ENCODE results near the gene S100A4.
A peak's percentile ranks its signal among the peaks of the same experiment; 100 is the strongest.
"Not testable (repeated sequence)": the region's sequence is repeated elsewhere in the genome, so short reads cannot be mapped to it uniquely, and the experiment has no call there.

The S100A4 gene

GRCh38 chr1:153565529-153566374, 20.1 kb upstream of the S100A4 start, which contains the start of gene S100A2:
Gene S100A2 (minus strand): TSS chr1:153565844. CDS start chr1:153563877, 1,967 bp downstream.
- Histone ChIP-seq H3K27ac (no peak within 1 kb of the TSS), H4K20me1 (ENCODE audit: insufficient read depth) (no peaks in the 10 kb centered on the region), H3K27me3 (ENCODE audit: insufficient read depth, low read depth) (no peaks in the 10 kb centered on the region), H3K4me3 (IDR thresholded peaks at IDR 0.05; ENCODE audit: insufficient read depth, low read depth, low read length) (no peak within 1 kb of the TSS), H3K79me2 (ENCODE audit: insufficient read depth, low read depth) (no peaks in the 10 kb centered on the region), H3K4me1 (ENCODE audit: low read depth, poor library complexity, severe bottlenecking) (peaks cover 20% of the 10 kb centered on the region), H3K4me2 (peak within 1 kb of the TSS; percentile 24), H3K36me3 (ENCODE audit: insufficient read depth) (no peaks in the 10 kb centered on the region), H3K9ac (no peak within 1 kb of the TSS), H2AFZ (ENCODE audit: low read depth) (peak within 1 kb of the TSS; percentile 77)
- TF ChIP-seq, protein P1, sequence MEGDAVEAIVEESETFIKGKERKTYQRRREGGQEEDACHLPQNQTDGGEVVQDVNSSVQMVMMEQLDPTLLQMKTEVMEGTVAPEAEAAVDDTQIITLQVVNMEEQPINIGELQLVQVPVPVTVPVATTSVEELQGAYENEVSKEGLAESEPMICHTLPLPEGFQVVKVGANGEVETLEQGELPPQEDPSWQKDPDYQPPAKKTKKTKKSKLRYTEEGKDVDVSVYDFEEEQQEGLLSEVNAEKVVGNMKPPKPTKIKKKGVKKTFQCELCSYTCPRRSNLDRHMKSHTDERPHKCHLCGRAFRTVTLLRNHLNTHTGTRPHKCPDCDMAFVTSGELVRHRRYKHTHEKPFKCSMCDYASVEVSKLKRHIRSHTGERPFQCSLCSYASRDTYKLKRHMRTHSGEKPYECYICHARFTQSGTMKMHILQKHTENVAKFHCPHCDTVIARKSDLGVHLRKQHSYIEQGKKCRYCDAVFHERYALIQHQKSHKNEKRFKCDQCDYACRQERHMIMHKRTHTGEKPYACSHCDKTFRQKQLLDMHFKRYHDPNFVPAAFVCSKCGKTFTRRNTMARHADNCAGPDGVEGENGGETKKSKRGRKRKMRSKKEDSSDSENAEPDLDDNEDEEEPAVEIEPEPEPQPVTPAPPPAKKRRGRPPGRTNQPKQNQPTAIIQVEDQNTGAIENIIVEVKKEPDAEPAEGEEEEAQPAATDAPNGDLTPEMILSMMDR (conservative IDR thresholded peaks at IDR 0.05; ENCODE audit: low read depth, low read length), result no peak

DNA sequence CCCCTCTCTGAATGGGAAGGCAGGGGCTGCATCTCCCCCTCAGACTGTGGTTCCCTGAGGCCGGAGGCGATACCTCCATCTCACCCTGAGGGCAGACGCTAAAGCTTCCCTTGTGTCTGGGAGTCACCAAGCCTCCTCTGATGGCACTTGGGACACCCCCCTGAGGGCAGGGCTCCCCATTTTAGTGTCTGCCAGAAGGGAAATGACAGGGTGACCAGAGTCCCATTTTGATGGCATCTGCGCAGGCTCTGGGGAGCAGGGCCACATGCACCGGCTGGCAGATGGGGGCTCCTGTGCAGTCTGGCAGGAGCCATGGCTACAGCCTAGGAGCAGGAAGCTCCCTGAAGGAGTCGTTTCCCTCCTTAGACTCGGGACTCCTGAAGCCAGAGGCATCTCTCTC, 18.4 kb upstream of the S100A4 start:
- Histone ChIP-seq H3K79me2 (ENCODE audit: insufficient read depth, low read depth) (no peaks in the 10 kb centered on the region), H3K36me3 (ENCODE audit: insufficient read depth) (no peaks in the 10 kb centered on the region), H4K20me1 (ENCODE audit: insufficient read depth) (no peaks in the 10 kb centered on the region), H2AFZ (ENCODE audit: low read depth) (no peak overlapping the region; the same call in 1 of the 2 replicates), H3K27me3 (ENCODE audit: insufficient read depth, low read depth) (no peaks in the 10 kb centered on the region), H3K4me1 (ENCODE audit: low read depth, poor library complexity, severe bottlenecking) (peaks cover 20% of the 10 kb centered on the region), H3K4me2 (no peak overlapping the region), H3K4me3 (IDR thresholded peaks at IDR 0.05; ENCODE audit: insufficient read depth, low read depth, low read length) (no peak overlapping the region), H3K27ac (no peak overlapping the region), H3K9ac (no peak overlapping the region)
- TF ChIP-seq, protein P1 (conservative IDR thresholded peaks at IDR 0.05; ENCODE audit: low read depth, low read length), result no peak

DNA sequence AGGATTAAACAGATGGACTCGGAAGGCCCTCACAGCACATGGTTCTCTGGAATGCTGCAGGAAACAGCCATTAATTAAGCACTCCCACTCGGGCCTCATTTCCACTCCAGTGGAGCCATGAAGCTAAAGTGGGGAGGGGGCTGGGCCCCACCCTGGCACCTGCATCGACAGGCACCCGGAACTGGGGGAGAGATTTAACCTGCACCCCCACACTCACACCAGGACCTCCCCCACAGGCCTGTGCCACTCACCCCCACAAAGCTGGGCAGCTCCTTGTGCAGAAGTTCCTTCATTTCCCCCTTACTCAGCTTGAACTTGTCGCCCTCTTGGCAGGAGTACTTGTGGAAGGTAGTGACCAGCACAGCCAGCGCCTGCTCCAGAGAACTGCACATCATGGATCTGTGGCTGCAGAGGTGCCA, 17.9 kb upstream of the S100A4 start:
- Histone ChIP-seq H3K4me3 (IDR thresholded peaks at IDR 0.05; ENCODE audit: insufficient read depth, low read depth, low read length) (no peak overlapping the region), H3K27ac (no peak overlapping the region), H3K4me1 (ENCODE audit: low read depth, poor library complexity, severe bottlenecking) (peaks cover 15% of the 10 kb centered on the region), H3K4me2 (no peak overlapping the region), H4K20me1 (ENCODE audit: insufficient read depth) (no peaks in the 10 kb centered on the region), H3K36me3 (ENCODE audit: insufficient read depth) (no peaks in the 10 kb centered on the region), H2AFZ (ENCODE audit: low read depth) (no peak overlapping the region), H3K27me3 (ENCODE audit: insufficient read depth, low read depth) (no peaks in the 10 kb centered on the region), H3K9ac (no peak overlapping the region), H3K79me2 (ENCODE audit: insufficient read depth, low read depth) (no peaks in the 10 kb centered on the region)
- TF ChIP-seq, protein P1 (conservative IDR thresholded peaks at IDR 0.05; ENCODE audit: low read depth, low read length), result no peak

DNA sequence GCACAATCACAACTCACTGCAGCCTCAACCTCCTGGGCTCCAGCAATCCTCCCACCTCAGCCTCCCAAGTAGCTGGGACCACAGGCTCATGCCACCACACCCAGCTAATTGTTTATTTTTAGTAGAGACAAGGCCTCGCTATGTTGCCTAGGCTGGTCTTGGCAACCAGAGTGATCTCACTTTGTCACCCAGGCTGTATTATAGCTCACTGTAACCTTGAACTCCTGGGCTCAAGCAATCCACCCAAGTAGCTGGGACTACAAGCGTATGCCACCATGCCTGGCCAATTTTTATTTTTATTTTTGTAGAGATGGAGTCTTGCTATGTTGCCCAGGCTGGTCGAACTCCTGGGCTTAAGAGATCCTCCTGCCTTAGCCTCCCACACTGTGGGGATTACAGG, 16.4 kb upstream of the S100A4 start:
- H3K4me2 ChIP-seq; H3K27me3 ChIP-seq (ENCODE audit: insufficient read depth, low read depth); H3K27ac ChIP-seq; H3K4me1 ChIP-seq (ENCODE audit: low read depth, poor library complexity, severe bottlenecking); H3K79me2 ChIP-seq (ENCODE audit: insufficient read depth, low read depth); H2AFZ ChIP-seq (ENCODE audit: low read depth); H3K9ac ChIP-seq; H4K20me1 ChIP-seq (ENCODE audit: insufficient read depth); H3K4me3 ChIP-seq (IDR thresholded peaks at IDR 0.05; ENCODE audit: insufficient read depth, low read depth, low read length); H3K36me3 ChIP-seq (ENCODE audit: insufficient read depth): not testable (repeated sequence)

- H3K27ac ChIP-seq, result no peak overlapping the region
- peaks cover 3% of the 10 kb centered on the region for H3K4me1 ChIP-seq (ENCODE audit: low read depth, poor library complexity, severe bottlenecking)
- TF ChIP-seq, protein P1 (conservative IDR thresholded peaks at IDR 0.05; ENCODE audit: low read depth, low read length), result no peak
- H3K79me2 ChIP-seq (ENCODE audit: insufficient read depth, low read depth), result no peaks in the 10 kb centered on the region
- no peaks in the 10 kb centered on the region for H3K27me3 ChIP-seq (ENCODE audit: insufficient read depth, low read depth)
- H3K36me3 ChIP-seq (ENCODE audit: insufficient read depth), result no peaks in the 10 kb centered on the region
- H4K20me1 ChIP-seq (ENCODE audit: insufficient read depth), result no peaks in the 10 kb centered on the region
- no peak overlapping the region for H3K9ac ChIP-seq
- no peak overlapping the region for H3K4me3 ChIP-seq (IDR thresholded peaks at IDR 0.05; ENCODE audit: insufficient read depth, low read depth, low read length)
- H3K4me2 ChIP-seq, result no peak overlapping the region
- no peak overlapping the region for H2AFZ ChIP-seq (ENCODE audit: low read depth)
Measured at GRCh38 chr1:153561466-153561985, 15.9 kb upstream of the S100A4 start.

All from KMS-11 (cell line).